ENCODE measurements around the gene ZNF740.

DNA sequence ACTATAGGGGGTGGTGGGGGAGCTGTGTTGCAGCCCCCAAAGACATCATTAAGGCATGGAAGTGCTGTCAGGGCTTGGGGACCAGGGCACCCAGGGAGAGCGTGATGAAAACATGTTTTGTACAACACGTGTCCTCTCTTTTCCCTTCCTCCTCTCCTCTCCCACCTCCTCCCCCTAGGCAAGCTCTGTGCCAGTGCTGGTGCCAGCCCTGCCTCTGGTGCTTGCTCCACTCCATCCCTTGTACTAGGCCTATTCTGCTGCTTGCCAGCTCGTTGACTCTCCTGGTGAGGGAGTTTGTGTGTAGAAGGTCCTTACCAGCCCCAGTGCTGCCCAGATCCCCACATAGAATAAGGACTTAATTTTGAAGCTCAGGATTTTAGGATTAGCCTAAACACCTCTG lies 54.6 kb downstream of the ZNF740 start:
- TF ChIP-seq, protein P1, sequence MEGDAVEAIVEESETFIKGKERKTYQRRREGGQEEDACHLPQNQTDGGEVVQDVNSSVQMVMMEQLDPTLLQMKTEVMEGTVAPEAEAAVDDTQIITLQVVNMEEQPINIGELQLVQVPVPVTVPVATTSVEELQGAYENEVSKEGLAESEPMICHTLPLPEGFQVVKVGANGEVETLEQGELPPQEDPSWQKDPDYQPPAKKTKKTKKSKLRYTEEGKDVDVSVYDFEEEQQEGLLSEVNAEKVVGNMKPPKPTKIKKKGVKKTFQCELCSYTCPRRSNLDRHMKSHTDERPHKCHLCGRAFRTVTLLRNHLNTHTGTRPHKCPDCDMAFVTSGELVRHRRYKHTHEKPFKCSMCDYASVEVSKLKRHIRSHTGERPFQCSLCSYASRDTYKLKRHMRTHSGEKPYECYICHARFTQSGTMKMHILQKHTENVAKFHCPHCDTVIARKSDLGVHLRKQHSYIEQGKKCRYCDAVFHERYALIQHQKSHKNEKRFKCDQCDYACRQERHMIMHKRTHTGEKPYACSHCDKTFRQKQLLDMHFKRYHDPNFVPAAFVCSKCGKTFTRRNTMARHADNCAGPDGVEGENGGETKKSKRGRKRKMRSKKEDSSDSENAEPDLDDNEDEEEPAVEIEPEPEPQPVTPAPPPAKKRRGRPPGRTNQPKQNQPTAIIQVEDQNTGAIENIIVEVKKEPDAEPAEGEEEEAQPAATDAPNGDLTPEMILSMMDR (IDR thresholded peaks at IDR 0.05; ENCODE audit: low read length): no peak
- TF ChIP-seq EZH2 (IDR thresholded peaks at IDR 0.05; ENCODE audit: borderline replicate concordance, low read length): no peak
